Measurements from ENCODE around the gene TRAF2.

TRAF2 gene

DNA sequence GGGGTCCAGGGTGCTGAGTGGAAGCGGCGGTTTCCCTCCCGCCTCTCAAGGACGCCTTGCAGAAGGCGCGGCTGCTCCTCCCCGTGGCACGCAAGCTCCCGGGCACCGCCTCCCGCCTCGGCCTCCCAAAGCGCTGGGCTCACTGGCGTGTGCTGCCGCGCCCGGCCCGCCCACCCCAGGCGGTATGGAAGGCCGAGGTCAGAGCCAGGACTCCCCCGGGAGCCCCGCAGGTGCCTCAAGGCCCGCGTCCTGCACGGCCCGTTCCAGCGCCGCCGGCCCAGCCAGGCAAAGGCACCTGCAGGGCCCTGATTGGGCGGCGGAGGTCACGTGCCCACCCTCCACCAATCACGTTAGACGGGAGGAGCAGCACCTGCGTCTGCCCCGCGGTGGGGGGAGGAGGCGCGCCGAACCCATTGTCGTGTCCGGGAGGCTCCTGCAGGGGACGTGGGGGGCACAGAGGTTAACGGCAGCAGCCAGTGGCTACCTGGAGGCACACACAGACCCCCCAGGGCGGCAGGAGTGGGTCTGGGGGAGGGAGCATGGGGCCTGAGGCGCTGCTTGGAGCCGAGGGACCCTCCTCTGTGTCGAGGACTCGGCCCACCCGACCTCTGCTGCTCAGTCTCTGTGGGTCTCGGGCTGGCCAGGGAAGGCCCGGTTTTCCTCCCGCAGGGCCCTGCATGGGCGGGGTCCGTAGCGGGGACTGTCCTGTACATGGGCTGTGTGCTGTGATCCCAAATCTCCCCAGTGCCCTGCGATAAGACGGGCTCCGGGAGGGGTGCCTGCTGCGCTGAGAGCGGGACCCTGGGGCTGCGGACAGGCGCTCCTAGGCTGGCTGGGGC lies 63.7 kb downstream of the TRAF2 start:
- H3K27ac ChIP-seq: peak overlapping the region; percentile 97
- H3K4me1 ChIP-seq: no peaks in the 10 kb centered on the region
- peak overlapping the region; percentile 99 for H3K4me2 ChIP-seq (ENCODE audit: low read length)
- H2AFZ ChIP-seq: peak overlapping the region; percentile 87
- H3K27me3 ChIP-seq (ENCODE audit: control insufficient read depth, insufficient read depth, low read length): no peaks in the 10 kb centered on the region
- H3K36me3 ChIP-seq (ENCODE audit: control insufficient read depth, insufficient read depth, low read length): no peaks in the 10 kb centered on the region
- H3K9me3 ChIP-seq (ENCODE audit: control insufficient read depth, low read length): no peaks in the 10 kb centered on the region
- no peak overlapping the region for H3K9ac ChIP-seq
- H3K4me3 ChIP-seq (ENCODE audit: low read depth, low read length): peak overlapping the region; percentile 77
- no peaks in the 10 kb centered on the region for H3K79me2 ChIP-seq
- TF ChIP-seq, protein P1, sequence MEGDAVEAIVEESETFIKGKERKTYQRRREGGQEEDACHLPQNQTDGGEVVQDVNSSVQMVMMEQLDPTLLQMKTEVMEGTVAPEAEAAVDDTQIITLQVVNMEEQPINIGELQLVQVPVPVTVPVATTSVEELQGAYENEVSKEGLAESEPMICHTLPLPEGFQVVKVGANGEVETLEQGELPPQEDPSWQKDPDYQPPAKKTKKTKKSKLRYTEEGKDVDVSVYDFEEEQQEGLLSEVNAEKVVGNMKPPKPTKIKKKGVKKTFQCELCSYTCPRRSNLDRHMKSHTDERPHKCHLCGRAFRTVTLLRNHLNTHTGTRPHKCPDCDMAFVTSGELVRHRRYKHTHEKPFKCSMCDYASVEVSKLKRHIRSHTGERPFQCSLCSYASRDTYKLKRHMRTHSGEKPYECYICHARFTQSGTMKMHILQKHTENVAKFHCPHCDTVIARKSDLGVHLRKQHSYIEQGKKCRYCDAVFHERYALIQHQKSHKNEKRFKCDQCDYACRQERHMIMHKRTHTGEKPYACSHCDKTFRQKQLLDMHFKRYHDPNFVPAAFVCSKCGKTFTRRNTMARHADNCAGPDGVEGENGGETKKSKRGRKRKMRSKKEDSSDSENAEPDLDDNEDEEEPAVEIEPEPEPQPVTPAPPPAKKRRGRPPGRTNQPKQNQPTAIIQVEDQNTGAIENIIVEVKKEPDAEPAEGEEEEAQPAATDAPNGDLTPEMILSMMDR (IDR thresholded peaks at IDR 0.05): no peak

DNA sequence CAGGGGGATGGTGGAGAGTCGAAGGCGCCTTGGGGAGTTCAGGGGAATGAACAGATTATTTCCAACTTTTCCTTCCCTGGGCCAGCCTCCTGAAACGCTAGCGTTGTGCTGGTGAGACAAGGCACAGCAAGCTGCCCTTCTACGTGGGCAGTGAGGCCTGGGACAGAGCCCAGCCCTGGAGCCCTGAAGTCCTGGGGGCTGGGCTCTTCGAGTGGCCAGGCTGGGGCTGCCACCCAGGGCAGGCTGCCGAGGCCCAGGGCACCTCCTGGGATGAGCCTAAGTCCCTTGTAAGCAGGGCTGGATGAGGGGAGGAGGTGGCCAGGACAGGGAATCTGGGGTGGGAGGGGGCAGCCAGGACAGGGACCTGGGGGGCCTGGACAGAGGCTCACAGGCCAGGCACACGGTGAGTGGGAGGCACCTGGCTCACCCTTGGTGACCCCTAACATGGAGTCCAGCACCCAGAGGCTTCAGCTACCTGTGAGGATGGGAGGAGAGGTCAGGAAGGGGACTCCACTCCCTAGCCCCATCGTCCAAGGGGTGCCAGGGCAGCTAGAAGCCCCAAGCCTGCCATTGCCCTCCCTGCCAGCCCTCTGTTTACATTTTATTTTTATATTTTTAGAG lies 64.5 kb downstream of the TRAF2 start:
- Histone ChIP-seq H3K9ac (no peak overlapping the region), H3K4me3 (ENCODE audit: low read depth, low read length) (peak overlapping the region; percentile 77), H2AFZ (peak overlapping the region; percentile 87), H3K36me3 (ENCODE audit: control insufficient read depth, insufficient read depth, low read length) (no peaks in the 10 kb centered on the region), H3K79me2 (no peaks in the 10 kb centered on the region), H3K4me1 (no peaks in the 10 kb centered on the region), H3K4me2 (ENCODE audit: low read length) (peak overlapping the region; percentile 99), H3K27ac (peak overlapping the region; percentile 97), H3K9me3 (ENCODE audit: control insufficient read depth, low read length) (no peaks in the 10 kb centered on the region), H3K27me3 (ENCODE audit: control insufficient read depth, insufficient read depth, low read length) (no peaks in the 10 kb centered on the region)
- TF ChIP-seq, protein P1 (IDR thresholded peaks at IDR 0.05): no peak

DNA sequence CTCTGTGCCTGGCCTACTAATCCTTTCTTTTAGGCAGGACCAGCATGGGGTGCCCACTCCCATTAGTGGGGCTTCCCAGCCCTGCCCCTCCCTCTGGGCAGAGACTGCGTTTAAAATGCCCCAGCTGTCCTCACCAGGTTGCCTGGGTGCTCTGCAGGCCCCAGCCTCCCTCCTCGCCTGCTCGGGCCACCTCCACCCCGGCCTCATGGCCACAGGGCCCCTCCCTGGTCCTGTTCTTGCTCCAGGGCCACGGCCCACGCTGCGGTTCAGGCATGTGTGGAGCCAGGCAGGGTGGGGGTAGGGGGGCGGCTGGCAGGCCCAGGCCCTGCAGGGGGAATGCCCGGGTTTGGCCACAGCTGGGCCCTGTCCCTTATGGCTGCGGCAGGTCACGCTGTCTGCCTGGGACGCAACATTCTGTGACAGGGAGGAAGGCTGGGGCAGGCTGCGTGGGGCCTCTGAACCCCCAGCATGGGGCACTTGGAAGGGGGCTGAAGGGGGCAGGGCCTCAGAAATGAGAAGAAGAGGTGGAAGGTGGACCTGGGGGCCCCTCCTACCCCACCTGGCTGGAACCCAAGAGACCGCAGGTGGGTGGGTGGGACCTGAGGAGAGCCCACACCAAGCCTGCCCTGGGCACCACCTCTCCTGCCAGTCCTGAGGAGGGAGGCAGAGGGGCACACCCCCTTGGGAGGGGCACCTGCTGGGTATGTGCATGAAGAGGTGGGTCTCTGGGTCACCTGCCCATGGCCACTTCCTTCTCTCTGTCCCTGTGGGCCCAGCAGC lies 65.4 kb downstream of the TRAF2 start, which contains the start of gene LCN12:
Gene LCN12 (plus strand): TSS at position 733 of the 780 bp plus-strand sequence. CDS start 55 bp downstream, outside the sequence.
- H3K27ac ChIP-seq: peak within 1 kb of the TSS; percentile 97
- no peaks in the 10 kb centered on the region for H3K9me3 ChIP-seq (ENCODE audit: control insufficient read depth, low read length)
- H3K27me3 ChIP-seq (ENCODE audit: control insufficient read depth, insufficient read depth, low read length): no peaks in the 10 kb centered on the region
- TF ChIP-seq, protein P1 (IDR thresholded peaks at IDR 0.05): no peak
- no peak within 1 kb of the TSS for H2AFZ ChIP-seq
- H3K4me2 ChIP-seq (ENCODE audit: low read length): no peak within 1 kb of the TSS
- no peaks in the 10 kb centered on the region for H3K4me1 ChIP-seq
- no peaks in the 10 kb centered on the region for H3K79me2 ChIP-seq
- H3K36me3 ChIP-seq (ENCODE audit: control insufficient read depth, insufficient read depth, low read length): no peaks in the 10 kb centered on the region
- H3K4me3 ChIP-seq (ENCODE audit: low read depth, low read length): no peak within 1 kb of the TSS
- H3K9ac ChIP-seq: no peak within 1 kb of the TSS

DNA sequence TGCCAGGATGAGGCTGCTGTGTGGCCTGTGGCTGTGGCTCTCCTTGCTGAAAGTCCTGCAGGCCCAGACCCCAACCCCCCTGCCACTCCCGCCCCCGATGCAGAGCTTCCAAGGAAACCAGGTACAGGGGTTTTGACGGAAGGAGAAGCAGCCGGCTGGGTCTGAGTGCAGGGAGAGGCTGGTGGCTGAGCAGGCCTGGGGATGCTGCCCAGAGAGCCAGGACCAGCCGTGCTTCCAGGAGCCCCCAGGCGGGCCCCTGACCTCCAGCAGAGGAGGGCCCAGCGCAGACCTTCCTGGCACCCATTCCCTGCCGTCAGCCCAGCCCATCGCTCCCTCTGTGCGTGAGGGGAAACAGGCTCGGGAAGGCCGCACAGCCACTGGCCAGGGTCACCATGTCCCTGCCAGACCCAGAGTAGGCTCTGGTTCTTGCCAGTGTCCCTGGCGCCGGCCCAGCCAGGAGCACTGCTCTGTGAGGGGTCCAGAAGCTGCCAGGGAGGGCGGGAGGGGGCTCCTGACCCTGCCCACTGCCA lies 66.1 kb downstream of the TRAF2 start:
- H3K27me3 ChIP-seq (ENCODE audit: control insufficient read depth, insufficient read depth, low read length): no peaks in the 10 kb centered on the region
- H3K4me2 ChIP-seq (ENCODE audit: low read length): no peak overlapping the region
- no peaks in the 10 kb centered on the region for H3K4me1 ChIP-seq
- H3K9me3 ChIP-seq (ENCODE audit: control insufficient read depth, low read length): no peaks in the 10 kb centered on the region
- no peak overlapping the region for H3K4me3 ChIP-seq (ENCODE audit: low read depth, low read length)
- TF ChIP-seq, protein P1 (IDR thresholded peaks at IDR 0.05): no peak
- no peak overlapping the region for H3K9ac ChIP-seq
- no peak overlapping the region for H3K27ac ChIP-seq
- no peaks in the 10 kb centered on the region for H3K79me2 ChIP-seq
- H3K36me3 ChIP-seq (ENCODE audit: control insufficient read depth, insufficient read depth, low read length): no peaks in the 10 kb centered on the region
- no peak overlapping the region for H2AFZ ChIP-seq

Data from parathyroid adenoma (tissue), 2 donors.